ENCODE results near the gene RAD21L1.

DNA sequence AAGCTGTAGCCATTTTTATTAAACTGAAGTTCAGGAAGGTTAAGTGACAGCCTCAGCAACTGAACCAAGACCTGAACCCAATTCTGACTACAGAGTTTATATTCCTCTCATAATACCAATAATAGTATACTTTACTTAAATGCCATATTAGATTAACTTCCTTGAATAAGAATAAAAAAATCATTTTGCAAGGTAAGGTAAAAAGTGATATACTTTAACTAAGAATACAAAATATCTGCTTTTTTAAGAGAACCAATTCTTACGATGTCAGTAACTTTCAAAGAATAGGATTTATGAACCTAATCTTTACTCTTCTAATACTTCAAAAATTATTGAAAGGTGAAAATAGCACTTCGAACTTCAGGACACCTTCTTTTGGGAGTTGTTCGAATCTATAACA, 3.7 kb downstream of the RAD21L1 start:
- TF ChIP-seq POLR2A (IDR thresholded peaks at IDR 0.05) = no peak
- TF ChIP-seq, protein P1, sequence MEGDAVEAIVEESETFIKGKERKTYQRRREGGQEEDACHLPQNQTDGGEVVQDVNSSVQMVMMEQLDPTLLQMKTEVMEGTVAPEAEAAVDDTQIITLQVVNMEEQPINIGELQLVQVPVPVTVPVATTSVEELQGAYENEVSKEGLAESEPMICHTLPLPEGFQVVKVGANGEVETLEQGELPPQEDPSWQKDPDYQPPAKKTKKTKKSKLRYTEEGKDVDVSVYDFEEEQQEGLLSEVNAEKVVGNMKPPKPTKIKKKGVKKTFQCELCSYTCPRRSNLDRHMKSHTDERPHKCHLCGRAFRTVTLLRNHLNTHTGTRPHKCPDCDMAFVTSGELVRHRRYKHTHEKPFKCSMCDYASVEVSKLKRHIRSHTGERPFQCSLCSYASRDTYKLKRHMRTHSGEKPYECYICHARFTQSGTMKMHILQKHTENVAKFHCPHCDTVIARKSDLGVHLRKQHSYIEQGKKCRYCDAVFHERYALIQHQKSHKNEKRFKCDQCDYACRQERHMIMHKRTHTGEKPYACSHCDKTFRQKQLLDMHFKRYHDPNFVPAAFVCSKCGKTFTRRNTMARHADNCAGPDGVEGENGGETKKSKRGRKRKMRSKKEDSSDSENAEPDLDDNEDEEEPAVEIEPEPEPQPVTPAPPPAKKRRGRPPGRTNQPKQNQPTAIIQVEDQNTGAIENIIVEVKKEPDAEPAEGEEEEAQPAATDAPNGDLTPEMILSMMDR (IDR thresholded peaks at IDR 0.05) = no peak
